Erythroblast (primary cell): ENCODE measurements around the gene ICA1.
A peak's percentile ranks its signal among the peaks of the same experiment; 100 is the strongest.
"Not testable (repeated sequence)": the region's sequence is repeated elsewhere in the genome, so short reads cannot be mapped to it uniquely, and the experiment has no call there.

Experiments
- DNase-seq, 2 experiments: peaks; one replicate each; lab custom pipeline; 2025; lab: John Stamatoyannopoulos, UW
- GATA1 ChIP-seq: IDR thresholded peaks from 2 replicates; pipeline ENCODE4 v1.6.1; 2011; ENCODE audit warnings: low read depth, mild to moderate bottlenecking, control low read depth, low read length, moderate library complexity
- POLR2A ChIP-seq: IDR thresholded peaks from 2 replicates; pipeline ENCODE4 v1.6.1; 2011; ENCODE audit warnings: mild to moderate bottlenecking, low read length

Gene ICA1

DNA sequence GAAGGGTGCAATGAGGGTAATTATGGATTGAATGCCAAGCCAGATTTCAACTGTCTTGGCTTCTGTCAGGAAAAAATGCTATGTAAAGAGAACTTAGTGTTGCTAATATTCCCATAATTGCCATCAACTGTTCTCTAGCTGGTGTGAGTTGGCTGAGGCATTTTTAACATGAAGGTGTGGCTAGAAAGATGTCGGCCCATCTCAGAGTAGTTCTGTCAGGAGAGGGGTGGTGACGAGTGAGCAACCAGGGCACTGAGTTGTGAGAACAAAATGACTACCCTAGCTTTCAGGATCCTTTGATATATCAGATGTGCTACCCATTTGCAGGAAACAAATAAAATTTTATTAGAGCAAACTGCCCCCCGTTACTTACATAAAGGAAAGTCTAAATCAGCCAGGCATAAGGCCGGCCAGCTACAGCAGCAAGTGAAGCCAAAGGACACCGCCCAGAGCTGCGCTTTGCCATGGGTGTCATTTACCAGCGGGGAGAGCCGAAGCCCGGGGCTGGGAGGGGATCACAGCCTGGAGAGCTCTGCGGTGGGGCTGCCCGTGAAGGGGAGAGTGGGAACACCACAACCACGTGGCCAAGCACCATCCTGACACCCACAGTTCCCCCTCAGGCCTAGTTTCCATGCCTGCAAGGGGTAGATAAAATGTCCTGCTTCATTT lies 141.4 kb downstream of the ICA1 start:
- no peak for DNase-seq
- TF ChIP-seq POLR2A (no peak), GATA1 (no peak)

- no peak for DNase-seq
- TF ChIP-seq GATA1, result no peak
- TF ChIP-seq POLR2A, result no peak
Measured at GRCh38 chr7:8119262-8119661, 142.7 kb downstream of the ICA1 start.

DNA sequence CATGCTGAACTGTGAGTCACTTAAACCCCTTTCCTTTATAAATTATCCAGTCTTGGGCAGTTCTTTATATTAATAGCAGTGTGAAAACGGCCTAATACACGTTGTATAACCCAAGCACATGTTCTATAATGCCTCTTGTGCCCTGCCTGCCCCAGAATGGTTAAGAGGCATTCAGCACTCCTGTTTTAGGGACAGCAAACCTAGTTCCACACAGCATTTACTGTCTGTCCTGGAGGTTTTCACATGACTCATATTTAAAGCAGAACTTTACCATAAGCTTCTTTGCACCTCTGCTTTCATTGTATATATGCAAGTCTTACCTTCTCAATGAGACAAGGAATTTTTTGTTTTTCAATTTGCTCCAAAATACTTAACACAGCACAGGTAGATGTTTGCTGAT lies 144.8 kb downstream of the ICA1 start:
- no peak for DNase-seq
- TF ChIP-seq POLR2A (no peak), GATA1 (no peak)

DNA sequence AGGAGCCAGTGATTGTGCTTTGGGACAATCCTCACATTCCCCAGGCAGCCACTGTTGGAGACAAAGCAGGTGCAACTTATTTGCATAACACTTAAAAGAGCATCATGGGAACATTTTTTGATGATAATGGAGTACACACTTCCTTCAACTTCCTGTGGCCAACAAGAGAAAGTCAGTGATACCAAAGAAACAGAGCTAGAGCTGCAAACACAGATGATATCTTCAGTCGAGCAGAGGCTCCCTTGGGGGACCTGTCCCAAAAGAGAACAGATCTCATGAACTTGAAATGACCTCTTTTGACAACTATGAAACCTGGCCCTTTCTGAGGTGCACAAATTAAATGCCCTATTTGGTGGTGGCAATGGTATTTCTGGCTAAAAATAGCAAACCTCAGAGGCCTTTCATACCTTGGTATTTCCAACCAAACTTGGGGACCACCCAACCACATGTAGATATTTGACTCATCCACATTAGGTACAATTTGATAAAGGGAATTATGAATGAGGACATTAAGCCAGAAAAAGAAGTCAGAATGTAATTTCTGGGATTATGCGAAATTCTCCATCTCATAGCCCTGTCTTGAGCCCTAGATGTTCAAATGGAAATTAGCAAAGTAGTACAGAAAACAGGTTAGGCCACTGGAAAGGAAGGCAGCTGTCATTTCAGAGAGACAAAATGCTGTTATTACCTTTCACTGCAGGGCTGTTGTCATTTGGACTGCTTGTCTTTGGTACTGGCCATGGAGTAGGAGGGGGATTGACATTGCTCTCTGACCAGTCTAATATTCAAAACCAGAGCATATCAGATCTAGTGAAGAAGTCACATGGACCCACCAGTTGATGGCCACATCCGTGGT lies 146.2 kb downstream of the ICA1 start:
- TF ChIP-seq GATA1 (no peak), POLR2A (no peak)
- DNase-seq, result no peak

- TF ChIP-seq GATA1 (no peak), POLR2A (no peak)
- no peak for DNase-seq
Measured at GRCh38 chr7:8114175-8114574, 147.8 kb downstream of the ICA1 start.

DNA sequence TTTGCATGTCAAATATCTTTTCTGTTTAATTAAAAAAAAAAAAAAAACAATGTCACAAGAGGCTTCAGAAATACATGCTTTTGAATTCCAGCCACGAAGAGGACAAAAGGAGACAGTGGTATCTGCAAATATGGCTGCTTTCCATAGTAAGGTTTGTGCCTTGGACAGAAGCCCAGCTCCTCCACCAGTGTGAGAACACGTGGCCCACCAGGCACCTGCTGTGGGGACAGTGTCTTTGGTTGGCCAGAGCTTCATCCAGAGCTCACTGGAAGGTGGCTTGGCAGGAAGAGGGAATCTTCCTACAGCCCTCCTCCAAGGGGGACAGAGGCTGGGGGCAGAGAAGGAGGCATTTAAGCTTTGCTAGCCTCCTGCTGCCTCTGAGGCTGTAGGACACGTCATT lies 148.8 kb downstream of the ICA1 start:
- TF ChIP-seq GATA1 (no peak), POLR2A (no peak)
- DNase-seq, result no peak

DNA sequence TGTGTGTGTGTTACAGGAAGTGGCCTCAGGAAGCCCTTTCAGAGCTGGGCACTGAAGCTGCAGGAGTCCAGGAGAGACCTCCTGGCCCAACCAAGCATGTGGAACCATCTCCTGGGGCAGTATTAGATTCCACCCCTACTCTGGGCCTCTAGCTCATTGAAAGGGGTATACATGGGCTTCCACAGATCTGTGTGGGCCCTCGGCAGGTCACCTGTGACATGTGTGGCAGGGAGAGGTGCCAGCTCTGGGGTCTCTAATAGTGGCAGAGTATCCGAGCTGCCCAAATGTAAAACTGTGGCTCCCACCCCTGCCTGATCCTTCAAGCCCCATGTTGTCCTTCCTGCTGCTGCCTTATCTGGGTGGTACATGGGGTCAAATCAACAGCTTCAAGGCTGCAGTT lies 149.3 kb downstream of the ICA1 start:
- no peak for TF ChIP-seq GATA1
- no peak for TF ChIP-seq POLR2A
- DNase-seq, result peak in 1 of 2 experiments; percentile 9

- DNase-seq, result no peak
- TF ChIP-seq GATA1 (no peak), POLR2A (no peak)
Measured at GRCh38 chr7:8111282-8111960, 150.5 kb downstream of the ICA1 start.

GRCh38 chr7:8109196-8110022 lies 152.6 kb downstream of the ICA1 start:
- TF ChIP-seq GATA1, result no peak
- TF ChIP-seq POLR2A, result no peak

GRCh38 chr7:8105449-8106095 lies 156.4 kb downstream of the ICA1 start:
- no peak for TF ChIP-seq POLR2A
- TF ChIP-seq GATA1, result no peak
- no peak for DNase-seq

More at GRCh38 chr7:8109196-8110022, 152.6 kb downstream of the ICA1 start:
- no peak for DNase-seq

- TF ChIP-seq POLR2A, result no peak
- no peak for TF ChIP-seq GATA1
- no peak for DNase-seq
Measured at GRCh38 chr7:8103282-8103681, 158.7 kb downstream of the ICA1 start.

GRCh38 chr7:8101292-8101691 lies 160.7 kb downstream of the ICA1 start:
- DNase-seq, result not testable (repeated sequence)
